H9 (cell line): ENCODE results near the gene RNU1-4. TPM values are rescaled to one million over a fixed set of nuclear protein-coding genes. Genes with fewer than 3 reads are reported as not detected.
A peak's percentile ranks its signal among the peaks of the same experiment; 100 is the strongest.
"Not testable (repeated sequence)": the region's sequence is repeated elsewhere in the genome, so short reads cannot be mapped to it uniquely, and the experiment has no call there.

Experiments used
- DNase-seq: peaks from one replicate; pipeline ENCODE4 v3.0.0-alpha.2; 2017
- H2AFZ ChIP-seq: one replicate; pipeline ENCODE4 v1.6.1; 2013; ENCODE audit warnings: mild to moderate bottlenecking, low read length, control low read depth, moderate library complexity
- H2AK5ac ChIP-seq: 2 replicates; pipeline ENCODE4 v1.6.1; 2013; ENCODE audit warnings: low read length, control low read depth, mixed read lengths; ENCODE audit not compliant: insufficient read length
- H2BK120ac ChIP-seq: one replicate; pipeline ENCODE4 v1.6.1; 2013; ENCODE audit warnings: low read depth, mild to moderate bottlenecking, low read length, control low read depth, inconsistent platforms; ENCODE audit not compliant: poor library complexity, severe bottlenecking
- H2BK12ac ChIP-seq: 2 replicates; pipeline ENCODE4 v1.6.1; 2013; ENCODE audit warnings: low read length, control low read depth, mixed read lengths, low read depth; ENCODE audit not compliant: insufficient read length
- H2BK15ac ChIP-seq: 2 replicates; pipeline ENCODE4 v1.6.1; 2013; ENCODE audit warnings: low read depth, low read length, control low read depth
- H2BK20ac ChIP-seq: one replicate; pipeline ENCODE4 v1.6.1; 2013; ENCODE audit warnings: low read depth, mild to moderate bottlenecking, low read length, control low read depth, inconsistent platforms; ENCODE audit not compliant: poor library complexity, severe bottlenecking
- H2BK5ac ChIP-seq: 2 replicates; pipeline ENCODE4 v1.6.1; 2013; ENCODE audit warnings: low read length, control low read depth, mixed read lengths; ENCODE audit not compliant: insufficient read length
- H3K14ac ChIP-seq: 2 replicates; pipeline ENCODE4 v1.6.1; 2013; ENCODE audit warnings: low read length, control low read depth; ENCODE audit not compliant: insufficient read depth
- H3K18ac ChIP-seq: 2 replicates; pipeline ENCODE4 v1.6.1; 2013; ENCODE audit warnings: low read depth, mild to moderate bottlenecking, mixed read lengths, low read length, control low read depth; ENCODE audit not compliant: insufficient read length
- H3K23ac ChIP-seq: 2 replicates; pipeline ENCODE4 v1.6.1; 2013; ENCODE audit warnings: low read length, control low read depth, mixed read lengths, low read depth; ENCODE audit not compliant: insufficient read length
- H3K23me2 ChIP-seq: 2 replicates; pipeline ENCODE4 v1.6.1; 2013; ENCODE audit warnings: low read depth, mild to moderate bottlenecking, mixed read lengths, low read length, control low read depth; ENCODE audit not compliant: insufficient read length, poor library complexity, severe bottlenecking
- H3K27ac ChIP-seq: 2 replicates; pipeline ENCODE4 v1.5.1; 2013; ENCODE audit warnings: low read length, control low read depth, mixed read lengths, low read depth; ENCODE audit not compliant: insufficient read length
- H3K27me3 ChIP-seq: 2 replicates; pipeline ENCODE4 v1.6.1; 2013; ENCODE audit warnings: low read length, control low read depth, inconsistent platforms; ENCODE audit not compliant: insufficient read depth
- H3K4ac ChIP-seq: 2 replicates; pipeline ENCODE4 v1.6.1; 2013; ENCODE audit warnings: low read depth, mild to moderate bottlenecking, control low read depth, inconsistent platforms, low read length, moderate library complexity
- H3K4me1 ChIP-seq: 2 replicates; pipeline ENCODE4 v1.6.1; 2013; ENCODE audit warnings: low read length, control low read depth, inconsistent platforms; ENCODE audit not compliant: insufficient read depth
- H3K4me2 ChIP-seq: 2 replicates; pipeline ENCODE4 v1.6.1; 2013; ENCODE audit warnings: low read length, control low read depth, mixed read lengths; ENCODE audit not compliant: insufficient read length, insufficient read depth
- H3K56ac ChIP-seq: 2 replicates; pipeline ENCODE4 v1.6.1; 2013; ENCODE audit warnings: low read depth, mild to moderate bottlenecking, mixed read lengths, low read length, control low read depth; ENCODE audit not compliant: insufficient read length
- H3K79me1 ChIP-seq: 2 replicates; pipeline ENCODE4 v1.6.1; 2013; ENCODE audit warnings: low read depth, mild to moderate bottlenecking, moderate library complexity, low read length, control low read depth, inconsistent platforms; ENCODE audit not compliant: insufficient read depth, poor library complexity, severe bottlenecking
- H3K79me2 ChIP-seq: 2 replicates; pipeline ENCODE4 v1.6.1; 2013; ENCODE audit warnings: low read length, control low read depth, inconsistent platforms; ENCODE audit not compliant: insufficient read depth
- H3K9ac ChIP-seq: 2 replicates; pipeline ENCODE4 v1.6.1; 2013; ENCODE audit warnings: low read length, control low read depth, mixed read lengths; ENCODE audit not compliant: insufficient read length; ENCODE audit errors: extremely low read depth
- H3K9me3 ChIP-seq: one replicate; pipeline ENCODE4 v1.6.1; 2013; ENCODE audit warnings: low read depth, low read length, inconsistent platforms; ENCODE audit not compliant: control insufficient read depth
- H3T11ph ChIP-seq: one replicate; pipeline ENCODE4 v1.6.1; 2013; ENCODE audit warnings: mild to moderate bottlenecking, low read length, control low read depth, inconsistent platforms
- H4K20me1 ChIP-seq: one replicate; pipeline ENCODE4 v1.6.1; 2013; ENCODE audit not compliant: control insufficient read depth, insufficient read length, insufficient read depth
- H4K5ac ChIP-seq: 2 replicates; pipeline ENCODE4 v1.6.1; 2013; ENCODE audit warnings: low read depth, mild to moderate bottlenecking, mixed read lengths, low read length, control low read depth; ENCODE audit not compliant: insufficient read length
- H4K8ac ChIP-seq: replicated peaks from 2 replicates; pipeline ENCODE4 v1.6.1; 2013; ENCODE audit warnings: low read length, control low read depth, mixed read lengths, low read depth; ENCODE audit not compliant: insufficient read length
- H4K91ac ChIP-seq: 2 replicates; pipeline ENCODE4 v1.6.1; 2013; ENCODE audit warnings: low read depth, mild to moderate bottlenecking, moderate library complexity, mixed read lengths, low read length, control low read depth; ENCODE audit not compliant: insufficient read length
- H3K27ac Mint-ChIP-seq, 3 experiments: 2 replicates in 2 of 3; 3 replicates in 1 of 3; pipeline ENCODE4 v1.8.0; 2020 to 2021; ENCODE audit warnings: mixed read lengths in 3 of 3, mild to moderate bottlenecking in 1 of 3, moderate library complexity in 1 of 3
- H3K27me3 Mint-ChIP-seq: 2 replicates; pipeline ENCODE4 v1.8.0; 2021; ENCODE audit warnings: low read depth, mild to moderate bottlenecking, moderate library complexity, mixed read lengths
- H3K36me3 Mint-ChIP-seq, 3 experiments: 2 replicates in 2 of 3; 3 replicates in 1 of 3; pipeline ENCODE4 v1.8.0; 2020 to 2021; ENCODE audit warnings: low read depth in 3 of 3, mixed read lengths in 3 of 3; ENCODE audit not compliant: insufficient read depth in 1 of 3
- H3K4me1 Mint-ChIP-seq, 2 experiments: 2 replicates each; pipeline ENCODE4 v1.8.0; 2020; ENCODE audit warnings: mixed read lengths in 2 of 2
- H3K4me3 Mint-ChIP-seq, 2 experiments: 2 replicates in 1 of 2; 3 replicates in 1 of 2; pipeline ENCODE4 v1.8.0; 2020 to 2021; ENCODE audit warnings: mild to moderate bottlenecking in 2 of 2, mixed read lengths in 2 of 2, moderate library complexity in 1 of 2
- H3K9me3 Mint-ChIP-seq, 2 experiments: 2 replicates in 1 of 2; 3 replicates in 1 of 2; pipeline ENCODE4 v1.8.0; 2020; ENCODE audit warnings: mild to moderate bottlenecking in 2 of 2, mixed read lengths in 2 of 2, moderate library complexity in 1 of 2
- WGBS: extraction: QIAGEN DNeasy Blood & Tissue Kit; methylation state at CpG from one replicate; pipeline ENCODE4 v1.1.7; 2013; ENCODE audit warnings: missing lambda C conversion rate, low lambda C conversion rate, mixed read lengths; ENCODE audit not compliant: insufficient read length; ENCODE audit errors: extremely low coverage; 5-methylcytosine and 5-hydroxymethylcytosine counted together
- total RNA-seq: library from RNA; stranded (reverse); gene quantifications from 2 replicates; pipeline ENCODE4 v1.2.1, GENCODE V29; 2021
- TF ChIP-seq, protein P1 (sequence below): fragments of 200-600 bp; sonication (generic); conservative IDR thresholded peaks from 3 replicates; pipeline ENCODE4 v1.8.0; 2021; ENCODE audit warnings: antibody characterized with exemption, mild to moderate bottlenecking

Gene RNU1-4
- total RNA-seq, 1 experiment from 2014 or later = 2,051 TPM

DNA sequence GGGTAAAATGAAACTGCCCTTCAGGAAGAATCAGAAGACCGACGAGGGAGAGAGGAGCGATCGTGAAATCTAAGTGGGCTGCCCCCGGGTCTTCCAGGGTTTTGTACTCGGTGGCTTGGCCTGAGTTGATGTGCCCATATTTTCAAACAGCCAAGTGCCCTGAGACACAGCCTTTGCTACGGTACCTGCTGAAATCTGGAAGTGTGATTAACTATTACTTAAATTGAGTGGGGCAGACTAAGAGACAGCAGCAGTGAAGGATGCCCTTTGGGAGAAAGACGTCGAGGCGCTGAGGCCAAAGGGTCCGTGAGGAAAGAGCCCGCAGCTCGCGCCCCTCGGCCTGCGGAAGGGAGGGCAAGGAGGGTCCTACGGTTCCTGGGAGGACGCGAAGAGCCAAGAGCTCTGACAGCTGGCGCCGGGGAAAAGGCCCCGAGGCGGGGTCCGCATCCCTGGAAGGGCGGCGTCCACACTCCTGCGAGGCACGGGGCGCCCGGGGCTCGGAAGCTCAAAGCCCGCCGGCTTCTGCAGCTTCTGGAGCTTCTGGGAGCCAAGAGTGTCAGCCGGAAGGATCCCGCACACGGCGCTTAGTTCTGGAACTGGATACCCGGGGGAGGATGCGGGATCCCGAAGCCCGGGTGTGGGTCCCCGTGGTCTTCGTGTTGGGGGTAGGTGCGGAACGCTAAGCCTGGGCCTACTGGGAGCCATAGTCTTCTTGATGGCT, 15.4 kb upstream of the RNU1-4 start:
- H3K4me2 ChIP-seq = no peak overlapping the region
- H3K56ac ChIP-seq = no peak overlapping the region
- Mint-ChIP-seq H3K36me3 (no peaks in the 10 kb centered on the region), H3K9me3 (no peaks in the 10 kb centered on the region), H3K27me3 (no peaks in the 10 kb centered on the region; the same call in 1 of the 2 replicates), H3K4me1 (0 out of 4 replicates have a peak, but pooled peaks cover 0 to 2% of the 10 kb centered on the region in 2 experiments), H3K4me3 (no peak overlapping the region), H3K27ac (no peak overlapping the region)
- H3K14ac ChIP-seq = no peak overlapping the region
- no peak overlapping the region for H3T11ph ChIP-seq
- no peaks in the 10 kb centered on the region for H3K23me2 ChIP-seq
- no peaks in the 10 kb centered on the region for H3K4me1 ChIP-seq
- H2BK15ac ChIP-seq = no peak overlapping the region
- no peak overlapping the region for H2BK12ac ChIP-seq
- TF ChIP-seq, protein P1, sequence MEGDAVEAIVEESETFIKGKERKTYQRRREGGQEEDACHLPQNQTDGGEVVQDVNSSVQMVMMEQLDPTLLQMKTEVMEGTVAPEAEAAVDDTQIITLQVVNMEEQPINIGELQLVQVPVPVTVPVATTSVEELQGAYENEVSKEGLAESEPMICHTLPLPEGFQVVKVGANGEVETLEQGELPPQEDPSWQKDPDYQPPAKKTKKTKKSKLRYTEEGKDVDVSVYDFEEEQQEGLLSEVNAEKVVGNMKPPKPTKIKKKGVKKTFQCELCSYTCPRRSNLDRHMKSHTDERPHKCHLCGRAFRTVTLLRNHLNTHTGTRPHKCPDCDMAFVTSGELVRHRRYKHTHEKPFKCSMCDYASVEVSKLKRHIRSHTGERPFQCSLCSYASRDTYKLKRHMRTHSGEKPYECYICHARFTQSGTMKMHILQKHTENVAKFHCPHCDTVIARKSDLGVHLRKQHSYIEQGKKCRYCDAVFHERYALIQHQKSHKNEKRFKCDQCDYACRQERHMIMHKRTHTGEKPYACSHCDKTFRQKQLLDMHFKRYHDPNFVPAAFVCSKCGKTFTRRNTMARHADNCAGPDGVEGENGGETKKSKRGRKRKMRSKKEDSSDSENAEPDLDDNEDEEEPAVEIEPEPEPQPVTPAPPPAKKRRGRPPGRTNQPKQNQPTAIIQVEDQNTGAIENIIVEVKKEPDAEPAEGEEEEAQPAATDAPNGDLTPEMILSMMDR = no peak
- H4K5ac ChIP-seq = no peak overlapping the region
- peak; percentile 64 for DNase-seq
- no peak overlapping the region for H3K27ac ChIP-seq
- H3K79me1 ChIP-seq = no peaks in the 10 kb centered on the region
- no peak overlapping the region for H2AFZ ChIP-seq
- no peaks in the 10 kb centered on the region for H4K20me1 ChIP-seq
- no peak overlapping the region for H4K8ac ChIP-seq
- no peak overlapping the region for H3K18ac ChIP-seq
- no peak overlapping the region for H2BK5ac ChIP-seq
- WGBS = no CpG with 5 or more reads among the region's 45 CpGs
- H2BK120ac ChIP-seq = no peak overlapping the region
- no peak overlapping the region for H3K4ac ChIP-seq
- H3K9me3 ChIP-seq = no peaks in the 10 kb centered on the region
- no peak overlapping the region for H3K9ac ChIP-seq
- H3K79me2 ChIP-seq = no peaks in the 10 kb centered on the region
- no peak overlapping the region for H2BK20ac ChIP-seq
- H3K27me3 ChIP-seq = no peaks in the 10 kb centered on the region
- no peak overlapping the region for H2AK5ac ChIP-seq
- H3K23ac ChIP-seq = no peak overlapping the region
- no peak overlapping the region for H4K91ac ChIP-seq

DNA sequence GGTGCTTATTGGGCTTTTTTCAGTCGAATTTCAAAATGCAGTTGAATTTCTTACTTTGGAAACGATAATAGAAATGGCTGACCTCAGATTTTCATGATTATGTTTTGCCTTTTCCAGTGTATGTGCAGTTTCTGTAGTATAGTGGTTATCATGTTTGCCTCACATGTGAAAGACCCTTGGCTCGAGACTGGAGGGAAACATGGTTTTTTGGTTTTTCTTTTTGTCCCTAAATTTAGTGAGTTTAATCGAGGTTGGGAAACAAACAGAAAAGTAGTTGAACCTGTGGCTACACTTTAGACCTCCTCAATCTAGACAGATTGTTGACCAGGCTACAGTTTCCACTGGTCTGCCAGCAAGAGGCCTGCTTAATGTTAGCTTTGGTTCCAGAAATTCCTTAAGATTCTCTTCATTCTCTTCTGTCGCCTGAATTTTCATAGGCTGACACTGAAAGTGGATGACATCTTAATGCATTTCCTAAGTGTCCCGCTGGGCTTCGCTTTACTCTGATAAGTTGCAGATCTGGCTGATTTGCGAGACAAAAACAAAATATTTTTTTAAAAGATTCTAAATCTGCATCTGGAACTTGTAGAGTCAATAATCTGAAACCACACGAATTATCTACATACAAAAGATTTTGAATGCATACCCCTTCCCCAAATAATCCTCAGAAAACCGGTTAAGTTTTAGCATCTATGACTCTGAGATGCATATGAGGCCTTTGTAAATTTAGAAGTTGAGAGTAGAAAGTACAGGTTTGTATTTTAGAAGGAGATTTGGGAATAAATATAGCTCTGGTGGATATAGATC, 14.7 kb upstream of the RNU1-4 start:
- H4K91ac ChIP-seq, H3K27ac Mint-ChIP-seq, H3K4me1 Mint-ChIP-seq, H2BK12ac ChIP-seq, H3K4ac ChIP-seq, H3T11ph ChIP-seq, H4K5ac ChIP-seq, H3K36me3 Mint-ChIP-seq, H3K27ac ChIP-seq, H2BK20ac ChIP-seq, H3K23ac ChIP-seq, H3K4me1 ChIP-seq, H3K56ac ChIP-seq, H3K9ac ChIP-seq, H4K20me1 ChIP-seq, H3K9me3 Mint-ChIP-seq, H3K27me3 Mint-ChIP-seq, H2AK5ac ChIP-seq, H2BK5ac ChIP-seq, H3K27me3 ChIP-seq, H3K9me3 ChIP-seq, H2BK120ac ChIP-seq, H4K8ac ChIP-seq, H2AFZ ChIP-seq, H3K18ac ChIP-seq, H2BK15ac ChIP-seq, H3K4me3 Mint-ChIP-seq, H3K14ac ChIP-seq, H3K23me2 ChIP-seq, H3K79me1 ChIP-seq, H3K79me2 ChIP-seq, H3K4me2 ChIP-seq: not testable (repeated sequence)
- peak; percentile 19 for DNase-seq
- WGBS = no CpG with 5 or more reads among the region's 10 CpGs
